HG02884 (cell line): ENCODE measurements around the gene BCAR3.
A peak's percentile ranks its signal among the peaks of the same experiment; 100 is the strongest.

Source experiments
- ATAC-seq: cut with Tn5 transposase; IDR thresholded peaks from one replicate; pipeline ENCODE4 v1.9.1; 2021; ENCODE audit warnings: mild to moderate bottlenecking, moderate library complexity; ENCODE audit not compliant: unreplicated experiment

The BCAR3 gene

GRCh38 chr1:93641527-93641926 lies 40.1 kb downstream of the BCAR3 start:
- ATAC-seq, result no peak

- no peak for ATAC-seq
Measured at GRCh38 chr1:93640656-93641440, 40.8 kb downstream of the BCAR3 start.

- ATAC-seq, result no peak
Measured at GRCh38 chr1:93638981-93639380, 42.7 kb downstream of the BCAR3 start.

- no peak for ATAC-seq
Measured at GRCh38 chr1:93638307-93638847, 43.3 kb downstream of the BCAR3 start.

- no peak for ATAC-seq
Measured at GRCh38 chr1:93636712-93637111, 44.9 kb downstream of the BCAR3 start.

GRCh38 chr1:93635614-93636543 lies 45.8 kb downstream of the BCAR3 start:
- no peak for ATAC-seq

GRCh38 chr1:93633313-93633712 lies 48.3 kb downstream of the BCAR3 start:
- no peak for ATAC-seq

- no peak for ATAC-seq
Measured at GRCh38 chr1:93631626-93632365, 49.8 kb downstream of the BCAR3 start.

- ATAC-seq, result no peak
Measured at GRCh38 chr1:93630168-93630567, 51.5 kb downstream of the BCAR3 start.

- ATAC-seq, result peak; percentile 74
Measured at GRCh38 chr1:93629101-93630059, 52.3 kb downstream of the BCAR3 start.

- ATAC-seq, result no peak
Measured at GRCh38 chr1:93628681-93629080, 53.0 kb downstream of the BCAR3 start.

GRCh38 chr1:93625582-93626327 lies 55.9 kb downstream of the BCAR3 start:
- ATAC-seq, result no peak

GRCh38 chr1:93623875-93624274 lies 57.8 kb downstream of the BCAR3 start:
- ATAC-seq, result no peak

- ATAC-seq, result no peak
Measured at GRCh38 chr1:93623436-93623835, 58.2 kb downstream of the BCAR3 start.

GRCh38 chr1:93621246-93621645 lies 60.4 kb downstream of the BCAR3 start:
- ATAC-seq, result no peak

- no peak for ATAC-seq
Measured at GRCh38 chr1:93620841-93621210, 60.8 kb downstream of the BCAR3 start.

- ATAC-seq, result no peak
Measured at GRCh38 chr1:93620172-93620840, 61.3 kb downstream of the BCAR3 start.

GRCh38 chr1:93619507-93620171 lies 62.0 kb downstream of the BCAR3 start:
- no peak for ATAC-seq
